Stimulated activated naive CD4-positive, alpha-beta T cell treated with Interleukin-2 at 50 U/mL for 16 hours (primary cell): ENCODE results near the gene HTR3B.
"Not testable (repeated sequence)": the region's sequence is repeated elsewhere in the genome, so short reads cannot be mapped to it uniquely, and the experiment has no call there.

Source experiments
- DNase-seq: peaks from one replicate; lab custom pipeline; 2025; lab: John Stamatoyannopoulos, UW

Gene HTR3B

DNA sequence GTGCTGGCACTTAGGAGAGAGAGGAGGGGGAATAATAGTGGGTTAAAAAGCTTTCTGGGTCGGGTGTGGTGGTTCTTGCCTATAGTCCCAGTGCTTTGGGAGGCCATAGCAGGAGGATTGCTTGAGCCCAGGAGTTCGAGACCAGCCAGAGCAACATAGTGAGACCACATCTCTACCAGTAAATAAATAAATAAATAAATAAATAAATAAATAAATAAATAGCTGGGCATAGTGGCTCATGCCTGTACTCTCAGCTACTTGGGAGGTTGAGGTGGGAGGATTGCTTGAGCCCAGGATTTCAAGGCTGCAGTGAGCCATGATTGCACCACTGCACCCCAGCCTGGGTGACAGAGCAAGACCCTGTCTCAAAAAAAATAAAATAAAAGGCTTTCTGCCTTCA lies 41.6 kb downstream of the HTR3B start:
- not testable (repeated sequence) for DNase-seq

DNA sequence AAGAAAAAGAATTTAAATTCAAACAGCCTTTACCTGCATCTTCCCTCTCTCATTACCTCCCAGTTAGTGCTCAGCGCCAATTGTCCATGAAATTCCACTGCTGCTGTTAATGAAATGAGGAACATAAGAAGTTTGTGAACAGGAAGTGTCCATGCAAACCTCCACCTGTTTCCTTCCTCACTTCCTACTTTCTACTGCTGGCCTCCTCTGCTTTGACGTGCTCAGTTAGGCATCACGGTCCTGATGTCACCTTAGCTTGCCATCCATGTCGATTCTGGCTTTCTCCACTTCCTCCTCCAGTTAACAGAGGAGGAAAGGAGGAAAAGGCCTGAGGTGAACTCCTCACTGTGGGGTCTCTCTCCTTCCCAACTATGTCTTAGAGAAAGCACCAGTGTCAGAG lies 43.4 kb downstream of the HTR3B start:
- DNase-seq, result no peak

DNA sequence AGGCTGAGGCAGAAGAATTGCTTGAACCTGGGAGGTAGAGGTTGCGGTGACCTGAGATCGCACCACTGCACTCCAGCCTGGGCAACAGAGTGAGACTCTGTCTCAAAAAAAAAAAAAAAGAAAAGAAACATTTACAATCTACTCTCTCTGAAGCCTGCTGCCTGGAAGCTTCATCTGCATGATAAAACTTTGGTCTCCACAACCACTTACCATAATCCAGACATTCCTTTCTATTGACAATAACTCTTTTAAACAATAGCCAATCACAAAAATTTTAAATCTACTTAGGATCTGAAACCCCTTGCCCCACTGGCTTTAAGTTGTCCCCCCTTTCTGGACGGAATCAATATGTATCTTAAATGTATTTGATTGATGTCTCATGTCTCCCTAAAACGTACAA lies 45.3 kb downstream of the HTR3B start:
- DNase-seq, result no peak

DNA sequence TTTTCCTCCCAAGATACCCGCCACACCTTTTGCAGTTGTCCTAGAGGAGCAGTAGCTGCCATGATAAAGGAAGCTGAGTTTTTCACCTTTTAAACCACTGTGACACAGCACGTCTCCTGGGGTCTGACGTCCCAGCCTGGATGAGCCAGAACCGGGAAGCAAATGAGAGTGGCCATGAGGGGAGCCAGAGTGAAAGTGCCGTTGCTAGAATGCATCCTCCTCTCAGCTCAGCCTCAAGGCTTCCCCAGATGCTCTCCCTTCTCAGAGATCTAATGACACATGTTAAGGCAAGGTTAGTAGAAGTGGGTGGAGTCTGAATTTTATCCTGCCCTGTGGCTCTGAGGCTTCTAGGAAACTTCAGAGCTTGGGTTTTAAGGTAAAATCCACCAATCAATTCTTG lies 46.9 kb downstream of the HTR3B start:
- DNase-seq, result no peak

DNA sequence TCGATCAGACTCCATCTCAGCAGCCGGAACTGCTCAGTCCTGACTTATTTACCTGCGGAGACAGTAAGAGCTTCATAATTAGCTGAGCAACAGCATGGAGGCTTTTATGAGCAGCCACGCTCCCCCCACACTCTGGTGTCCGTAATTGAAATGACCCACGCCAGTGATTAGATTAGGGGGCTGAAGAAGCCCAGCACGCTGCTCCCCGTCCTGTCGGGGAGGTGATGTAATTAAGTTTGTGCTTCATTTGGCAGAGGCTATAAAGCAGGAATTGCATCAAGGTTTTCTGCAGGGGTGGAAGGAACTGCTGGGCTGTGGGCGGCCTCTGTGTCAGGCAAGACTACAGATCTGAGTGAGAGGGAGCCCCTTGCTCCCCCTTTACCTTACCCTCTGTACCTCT lies 47.5 kb downstream of the HTR3B start:
- no peak for DNase-seq

DNA sequence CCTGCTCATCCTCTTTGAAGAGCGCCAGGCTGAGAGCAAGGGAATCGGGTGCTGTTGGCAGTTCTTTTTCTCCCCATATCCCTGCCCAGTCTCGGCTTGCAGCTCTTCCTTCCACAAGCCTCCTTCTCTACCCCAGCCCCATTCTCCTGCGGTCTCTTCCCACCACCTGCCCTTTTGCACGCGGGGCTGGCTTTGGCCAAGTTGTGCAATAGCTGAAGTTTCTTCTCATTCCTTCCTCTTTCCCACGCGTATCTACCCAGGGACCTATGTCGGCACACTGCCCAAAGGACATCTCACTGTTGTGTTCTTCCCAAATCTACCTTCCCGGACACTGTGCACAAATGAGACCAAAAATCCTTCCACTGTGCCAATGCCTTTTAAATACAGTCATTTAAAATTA lies 48.0 kb downstream of the HTR3B start:
- no peak for DNase-seq

DNA sequence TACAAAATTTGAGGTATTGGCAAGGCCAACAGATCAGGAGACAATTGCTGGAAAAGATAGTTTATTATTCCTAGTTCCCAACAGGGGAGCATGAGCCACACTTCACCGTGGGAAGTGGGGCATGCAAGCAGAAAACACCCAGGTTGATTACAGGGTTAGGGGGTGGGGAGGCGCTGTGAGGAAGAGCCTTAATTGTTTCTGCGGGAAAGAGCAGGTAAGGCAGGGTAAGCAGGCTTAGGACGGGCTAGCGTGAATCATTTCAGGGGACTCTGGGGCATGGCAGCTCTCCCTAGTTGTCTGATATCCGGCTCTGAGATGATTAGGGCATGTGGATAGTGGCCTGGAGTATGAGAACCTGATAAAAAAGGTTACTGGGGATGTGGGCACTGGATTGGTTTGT lies 49.6 kb downstream of the HTR3B start:
- no peak for DNase-seq

DNA sequence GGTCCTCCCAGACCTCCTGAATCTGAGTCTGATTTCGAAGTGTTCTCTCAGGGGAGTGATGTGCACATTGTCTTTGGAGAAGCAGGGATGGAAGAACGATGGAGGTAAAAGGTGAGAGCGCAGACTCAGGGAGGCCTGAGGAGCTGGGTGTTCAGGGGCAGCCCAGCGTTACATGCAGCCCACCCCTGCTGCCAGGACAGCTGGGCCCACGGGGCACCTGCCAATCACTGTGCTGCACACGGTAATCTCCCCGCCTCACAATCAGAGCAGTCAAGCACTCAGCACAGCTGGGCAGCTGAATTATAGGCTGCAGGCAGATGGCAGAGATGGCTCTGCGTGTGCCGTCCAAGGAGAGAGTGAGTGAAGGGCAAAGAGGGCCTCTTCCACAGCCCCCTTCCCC lies 52.4 kb downstream of the HTR3B start:
- DNase-seq, result no peak

DNA sequence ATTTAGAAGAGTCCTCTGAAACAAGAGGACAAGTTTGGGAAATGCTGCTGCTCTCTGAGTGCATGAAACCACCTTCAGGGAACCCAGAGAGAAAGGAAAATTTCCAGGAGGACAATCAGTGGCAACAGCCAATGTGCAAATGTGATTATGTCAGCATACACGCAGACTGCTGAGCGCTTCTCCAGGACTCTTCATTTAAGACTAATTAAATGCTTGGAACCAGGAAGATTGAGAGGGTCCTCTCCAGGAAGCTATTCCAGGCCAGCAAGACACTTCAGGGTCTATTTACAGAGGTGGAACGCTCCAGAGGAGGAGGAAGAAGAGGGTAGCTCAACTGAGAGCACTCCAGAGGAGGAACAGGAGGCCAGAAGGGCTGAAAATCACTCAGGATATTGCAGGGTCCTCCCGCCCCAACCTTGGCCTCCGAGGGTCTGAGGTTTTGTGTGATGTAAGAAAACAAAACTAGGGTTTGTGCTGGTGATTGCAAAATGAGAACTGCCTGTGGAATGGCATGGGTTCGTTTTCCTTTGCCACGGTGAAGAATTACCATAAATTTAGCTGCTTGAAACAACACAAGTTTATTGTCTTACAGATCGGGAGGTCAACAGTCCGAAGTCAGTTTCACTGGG lies 56.2 kb downstream of the HTR3B start:
- DNase-seq, result no peak

DNA sequence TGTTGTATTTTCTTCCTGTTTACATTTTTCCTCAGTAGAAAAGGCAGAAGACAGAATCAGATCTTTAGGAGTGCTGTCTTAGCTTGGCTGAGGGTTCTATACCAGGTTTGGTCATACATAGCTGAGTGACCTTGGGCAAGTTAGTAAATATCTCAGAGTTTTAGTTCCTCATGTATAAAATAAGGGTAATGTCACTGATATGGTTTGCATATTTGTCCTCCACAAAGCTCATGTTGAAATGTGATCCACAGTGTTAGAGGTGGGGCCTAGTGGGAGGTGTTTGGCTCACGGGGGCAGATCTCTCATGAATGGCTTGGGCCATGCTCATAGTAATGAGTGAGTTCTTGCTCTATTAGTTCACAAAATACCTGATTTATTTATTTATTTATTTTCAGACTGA lies 62.8 kb downstream of the HTR3B start:
- no peak for DNase-seq

DNA sequence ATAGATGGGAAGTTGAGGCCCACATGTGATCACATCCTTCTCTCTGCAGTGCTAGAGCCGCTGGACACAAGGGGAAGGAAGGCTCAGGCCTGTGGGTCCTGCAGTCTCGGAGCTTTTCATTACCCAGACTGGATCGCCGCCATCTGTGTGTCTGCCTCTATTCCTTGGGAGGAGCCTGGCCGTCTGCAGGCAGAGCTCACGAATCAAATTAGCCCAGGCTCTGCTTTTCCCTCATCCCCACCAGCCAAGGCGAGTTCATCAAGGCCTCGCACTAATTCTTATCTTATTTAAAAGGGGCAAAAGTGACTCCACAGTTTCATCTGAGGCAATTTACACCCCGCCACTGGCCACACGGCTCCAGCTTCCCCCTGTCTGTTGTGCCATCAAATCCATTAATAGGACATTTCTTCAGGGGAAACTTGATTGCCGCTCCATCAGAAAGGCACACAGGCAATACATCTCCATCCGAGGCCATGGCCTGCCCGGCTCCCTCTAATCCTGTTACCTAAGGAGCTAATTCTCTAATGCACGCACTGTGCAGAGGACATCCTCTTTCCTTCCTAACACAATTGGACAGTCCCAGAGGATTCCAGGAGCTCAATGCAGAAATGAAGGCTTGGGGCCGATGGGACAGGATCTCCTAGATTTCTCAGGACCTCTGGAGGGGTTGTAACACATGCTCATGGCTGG lies 67.1 kb downstream of the HTR3B start:
- no peak for DNase-seq

DNA sequence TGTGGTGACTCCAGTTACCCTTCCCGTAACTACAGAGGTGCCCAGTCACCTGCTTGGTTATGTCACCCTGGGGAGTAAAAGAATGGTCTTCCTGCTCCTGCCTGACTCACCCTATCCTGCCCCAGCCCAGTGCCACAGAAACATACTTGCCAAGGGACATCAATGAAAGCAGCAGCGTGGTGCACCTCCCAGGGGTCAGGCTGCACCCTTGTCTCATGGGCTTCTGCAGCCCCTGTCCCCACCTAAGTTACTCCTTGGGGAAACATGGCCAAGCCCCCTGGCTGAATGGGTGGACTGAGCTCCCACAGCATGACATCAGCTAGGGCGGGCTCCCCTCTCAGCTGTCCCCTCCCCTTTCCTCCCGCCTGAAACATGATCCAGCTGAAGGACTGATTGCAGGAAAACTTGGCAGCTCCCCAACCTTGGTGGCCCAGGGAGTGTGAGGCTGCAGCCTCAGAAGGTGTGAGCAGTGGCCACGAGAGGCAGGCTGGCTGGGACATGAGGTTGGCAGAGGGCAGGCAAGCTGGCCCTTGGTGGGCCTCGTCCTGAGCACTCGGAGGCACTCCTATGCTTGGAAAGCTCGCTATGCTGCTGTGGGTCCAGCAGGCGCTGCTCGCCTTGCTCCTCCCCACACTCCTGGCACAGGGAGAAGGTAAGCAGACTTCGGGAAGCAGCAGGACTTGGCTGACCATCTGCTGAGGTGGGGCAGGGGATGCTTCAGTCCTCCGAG lies 70.3 kb downstream of the HTR3B start, which contains the start of gene HTR3A:
Gene HTR3A, plus strand, starts transcription at position 368 of the 730 bp plus-strand sequence. Its CDS starts 218 bp downstream, at position 586.
- DNase-seq, result no peak

DNA sequence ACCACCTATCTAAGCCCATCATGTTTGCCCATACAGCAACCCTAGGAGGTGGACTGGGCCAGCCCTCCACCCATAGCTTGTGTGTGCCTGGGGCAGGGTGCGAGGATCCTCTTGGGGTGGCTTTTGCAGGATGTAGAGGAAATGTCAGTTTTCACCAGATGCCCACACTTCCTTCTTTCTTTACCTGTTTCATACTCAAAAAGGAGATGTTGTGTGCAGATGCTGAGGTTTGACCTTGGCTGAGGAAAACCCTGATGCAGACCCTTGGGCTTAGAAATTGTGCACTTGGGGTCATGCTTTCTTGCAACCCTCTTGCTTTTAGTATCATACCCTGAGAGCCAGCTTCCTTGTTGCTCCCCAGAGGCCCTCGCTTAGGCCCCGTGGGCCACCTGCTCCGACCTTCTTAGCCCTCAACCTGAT lies 72.5 kb downstream of the HTR3B start:
- DNase-seq, result no peak

DNA sequence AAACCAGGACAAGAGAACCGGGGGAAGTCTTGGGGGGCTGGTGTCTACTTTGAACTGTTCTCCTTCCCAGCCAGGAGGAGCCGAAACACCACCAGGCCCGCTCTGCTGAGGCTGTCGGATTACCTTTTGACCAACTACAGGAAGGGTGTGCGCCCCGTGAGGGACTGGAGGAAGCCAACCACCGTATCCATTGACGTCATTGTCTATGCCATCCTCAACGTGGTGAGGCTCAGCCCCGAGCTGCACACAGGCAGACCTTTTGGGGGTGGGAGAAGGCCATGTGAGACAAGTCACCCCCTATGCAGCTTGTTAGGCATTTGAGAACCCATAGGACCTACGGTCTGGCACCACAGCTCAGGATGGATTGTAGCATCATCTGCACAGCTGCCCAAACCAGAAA lies 73.1 kb downstream of the HTR3B start:
- no peak for DNase-seq

DNA sequence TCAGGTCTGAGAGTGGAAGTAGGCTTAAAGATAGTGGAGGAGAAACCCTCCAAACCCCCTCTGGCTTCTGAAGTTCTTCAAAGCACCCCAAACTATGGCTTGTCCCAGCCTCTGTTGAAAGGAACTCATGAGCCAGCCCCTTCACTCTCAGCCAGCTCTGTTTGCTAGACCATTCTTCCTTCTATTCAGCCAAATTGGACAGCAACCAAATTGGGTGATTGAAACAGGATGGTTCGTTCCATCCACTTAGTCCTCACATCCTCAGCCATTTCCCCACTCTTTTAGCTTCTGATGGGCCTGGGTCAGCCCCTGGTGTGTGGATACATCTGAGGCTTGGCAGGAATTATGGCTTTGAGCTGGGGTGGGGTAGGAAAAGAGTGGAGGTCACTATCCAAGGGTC lies 74.8 kb downstream of the HTR3B start:
- no peak for DNase-seq

DNA sequence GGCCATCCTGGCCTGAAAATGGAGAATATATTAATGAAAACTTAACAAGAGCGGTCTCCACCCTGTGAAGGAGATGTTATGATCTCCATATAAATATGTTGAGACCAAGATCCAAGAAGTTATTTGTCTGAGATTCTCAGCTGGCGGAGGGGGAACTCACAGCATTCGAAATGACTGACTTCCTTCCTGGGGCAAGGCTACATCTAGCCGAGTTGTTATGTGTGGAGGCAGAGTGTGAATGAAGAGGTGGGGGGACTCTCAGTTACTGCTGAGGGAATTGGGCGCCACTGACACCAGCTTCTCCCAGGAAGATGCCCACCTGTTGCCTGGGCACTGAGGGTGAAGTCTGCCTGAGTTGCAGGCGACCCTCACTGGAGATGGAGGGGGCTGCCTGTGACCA lies 76.2 kb downstream of the HTR3B start:
- no peak for DNase-seq

DNA sequence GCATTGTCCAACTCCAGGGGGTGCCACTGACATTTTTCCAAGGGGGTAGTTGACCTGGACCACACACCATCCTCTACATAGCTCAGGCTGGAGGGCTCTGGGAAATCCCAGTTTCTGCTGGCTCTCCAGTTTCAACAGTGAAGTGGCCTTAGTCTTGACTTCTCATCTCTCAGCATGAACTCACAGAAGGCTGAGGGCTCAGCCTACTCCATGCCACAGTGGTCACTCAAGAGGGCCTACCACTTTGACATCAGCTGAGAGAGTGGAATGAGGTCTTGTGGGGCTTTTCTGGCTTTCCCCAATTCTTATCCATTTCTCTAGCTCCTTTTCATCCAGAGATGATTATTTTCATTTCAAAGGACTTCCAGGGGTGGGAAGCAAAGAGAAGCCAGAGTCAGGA lies 77.7 kb downstream of the HTR3B start:
- no peak for DNase-seq

DNA sequence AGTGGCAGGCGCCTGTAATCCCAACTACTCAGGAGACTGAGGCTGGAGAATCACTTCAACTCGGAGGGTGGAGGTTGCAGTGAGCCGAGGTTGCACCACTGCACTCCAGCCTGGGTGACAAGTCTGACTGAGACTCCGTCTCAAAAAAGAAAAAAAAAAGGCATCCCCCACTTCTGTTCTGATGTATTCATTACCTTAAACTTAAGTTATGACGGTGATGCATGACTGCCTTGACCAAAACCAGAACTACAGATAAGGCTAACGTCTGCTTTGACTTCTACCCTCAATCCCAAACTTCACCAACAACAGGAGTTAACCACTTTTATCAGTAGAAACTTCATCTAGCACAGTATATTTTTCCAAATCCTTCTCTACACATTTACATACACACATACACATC lies 80.2 kb downstream of the HTR3B start:
- no peak for DNase-seq

DNA sequence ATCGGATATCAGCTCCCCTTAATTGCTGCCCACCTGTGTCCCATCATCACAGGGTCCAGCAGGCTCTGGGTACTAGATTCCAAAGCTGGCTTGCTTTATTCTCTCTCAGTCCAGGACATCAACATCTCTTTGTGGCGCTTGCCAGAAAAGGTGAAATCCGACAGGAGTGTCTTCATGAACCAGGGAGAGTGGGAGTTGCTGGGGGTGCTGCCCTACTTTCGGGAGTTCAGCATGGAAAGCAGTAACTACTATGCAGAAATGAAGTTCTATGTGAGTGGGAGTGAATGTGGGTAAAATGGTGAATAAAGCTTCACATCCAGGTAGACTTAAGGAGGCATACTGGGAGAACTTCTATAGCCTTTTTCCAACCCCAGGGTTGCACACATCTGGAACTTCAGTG lies 81.3 kb downstream of the HTR3B start:
- no peak for DNase-seq

DNA sequence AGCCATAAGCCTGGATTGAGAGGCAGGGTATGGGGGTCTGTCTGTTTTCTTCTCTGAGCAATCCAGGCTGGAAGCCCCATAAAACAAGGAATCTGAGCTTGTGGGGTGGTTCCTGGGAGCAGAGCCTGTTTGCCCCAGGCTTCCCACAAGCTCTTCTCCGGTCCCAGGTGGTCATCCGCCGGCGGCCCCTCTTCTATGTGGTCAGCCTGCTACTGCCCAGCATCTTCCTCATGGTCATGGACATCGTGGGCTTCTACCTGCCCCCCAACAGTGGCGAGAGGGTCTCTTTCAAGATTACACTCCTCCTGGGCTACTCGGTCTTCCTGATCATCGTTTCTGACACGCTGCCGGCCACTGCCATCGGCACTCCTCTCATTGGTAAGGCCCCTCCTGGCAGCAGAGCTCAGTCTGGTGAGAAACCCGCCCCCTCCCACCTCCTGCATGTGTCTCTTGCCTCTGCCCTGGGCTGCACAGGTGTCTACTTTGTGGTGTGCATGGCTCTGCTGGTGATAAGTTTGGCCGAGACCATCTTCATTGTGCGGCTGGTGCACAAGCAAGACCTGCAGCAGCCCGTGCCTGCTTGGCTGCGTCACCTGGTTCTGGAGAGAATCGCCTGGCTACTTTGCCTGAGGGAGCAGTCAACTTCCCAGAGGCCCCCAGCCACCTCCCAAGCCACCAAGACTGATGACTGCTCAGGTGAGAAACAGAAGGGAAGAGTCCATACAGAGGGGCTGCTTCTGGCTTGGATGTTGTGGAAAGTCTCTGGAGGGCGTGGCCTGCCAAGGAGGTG lies 82.0 kb downstream of the HTR3B start:
- no peak for DNase-seq

DNA sequence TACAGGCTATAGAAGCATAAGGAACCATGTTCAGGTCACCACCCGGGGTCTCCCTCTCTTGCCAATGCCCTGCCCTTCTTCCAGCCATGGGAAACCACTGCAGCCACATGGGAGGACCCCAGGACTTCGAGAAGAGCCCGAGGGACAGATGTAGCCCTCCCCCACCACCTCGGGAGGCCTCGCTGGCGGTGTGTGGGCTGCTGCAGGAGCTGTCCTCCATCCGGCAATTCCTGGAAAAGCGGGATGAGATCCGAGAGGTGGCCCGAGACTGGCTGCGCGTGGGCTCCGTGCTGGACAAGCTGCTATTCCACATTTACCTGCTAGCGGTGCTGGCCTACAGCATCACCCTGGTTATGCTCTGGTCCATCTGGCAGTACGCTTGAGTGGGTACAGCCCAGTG lies 84.8 kb downstream of the HTR3B start:
- DNase-seq, result no peak

DNA sequence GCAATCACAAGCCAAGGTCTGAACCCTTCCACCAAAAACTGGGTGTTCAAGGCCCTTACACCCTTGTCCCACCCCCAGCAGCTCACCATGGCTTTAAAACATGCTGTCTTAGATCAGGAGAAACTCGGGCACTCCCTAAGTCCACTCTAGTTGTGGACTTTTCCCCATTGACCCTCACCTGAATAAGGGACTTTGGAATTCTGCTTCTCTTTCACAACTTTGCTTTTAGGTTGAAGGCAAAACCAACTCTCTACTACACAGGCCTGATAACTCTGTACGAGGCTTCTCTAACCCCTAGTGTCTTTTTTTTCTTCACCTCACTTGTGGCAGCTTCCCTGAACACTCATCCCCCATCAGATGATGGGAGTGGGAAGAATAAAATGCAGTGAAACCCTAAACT lies 85.3 kb downstream of the HTR3B start:
- DNase-seq, result no peak

DNA sequence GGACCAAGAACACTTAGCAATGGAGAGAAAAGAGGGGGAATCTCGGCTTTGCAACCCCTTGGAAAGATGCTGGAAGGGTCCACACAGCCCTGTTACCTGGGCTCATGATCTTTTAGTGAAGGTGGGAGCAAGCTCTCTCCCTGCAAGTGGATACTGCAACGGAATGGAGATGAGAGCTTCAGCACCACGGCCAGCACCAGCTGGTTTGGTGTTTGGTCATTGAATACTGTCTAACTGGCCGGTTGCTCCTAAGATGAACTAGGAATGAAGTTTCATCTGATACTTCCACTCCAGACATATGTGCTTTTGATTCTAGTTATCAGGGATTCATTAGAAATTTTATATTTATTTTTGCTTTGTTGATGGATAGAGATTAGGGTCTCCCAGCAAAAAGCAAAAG lies 86.6 kb downstream of the HTR3B start:
- no peak for DNase-seq
